ENCODE results near the gene SPATA1. TPM values are rescaled to one million over a fixed set of nuclear protein-coding genes. Genes with fewer than 3 reads are reported as not detected.
"Not testable (repeated sequence)": the region's sequence is repeated elsewhere in the genome, so short reads cannot be mapped to it uniquely, and the experiment has no call there.

SPATA1 gene
- total and polyA plus RNA-seq, 12 donors: 0.29 to 1.5 (median 0.71) TPM; not detected in 5

DNA sequence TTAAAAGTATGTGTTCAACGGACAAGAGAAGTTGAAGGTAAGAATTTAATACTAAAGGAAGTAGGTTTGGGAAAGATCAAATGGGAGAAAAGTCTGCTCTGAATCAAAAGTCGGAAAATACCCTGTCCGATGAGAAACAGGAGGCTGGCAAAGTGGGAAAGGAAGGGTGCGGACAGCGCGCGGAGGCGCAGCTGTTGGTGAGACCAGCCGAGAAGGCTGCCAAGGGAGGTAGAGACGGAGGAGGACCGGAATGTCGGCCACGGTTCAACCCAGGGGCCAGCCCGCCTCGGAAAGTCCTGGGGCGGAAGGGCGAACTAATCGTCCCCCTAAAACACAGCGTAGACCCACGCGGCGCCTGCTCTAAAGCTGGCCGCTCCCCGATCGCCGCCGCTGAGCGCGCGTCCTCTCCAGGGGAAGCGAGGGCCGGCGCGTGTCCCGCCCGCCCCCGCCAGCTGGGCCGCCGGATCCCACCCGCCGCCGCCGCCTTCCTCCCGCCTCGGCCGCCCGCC, 639 bp upstream of the SPATA1 start:
- WGBS, 4 donors: 0% methylated on average over 19 to 47 of the region's 47 CpGs
- peak in 6 of 7 donors; percentile 62 to 75 (median 68) for DNase-seq

DNA sequence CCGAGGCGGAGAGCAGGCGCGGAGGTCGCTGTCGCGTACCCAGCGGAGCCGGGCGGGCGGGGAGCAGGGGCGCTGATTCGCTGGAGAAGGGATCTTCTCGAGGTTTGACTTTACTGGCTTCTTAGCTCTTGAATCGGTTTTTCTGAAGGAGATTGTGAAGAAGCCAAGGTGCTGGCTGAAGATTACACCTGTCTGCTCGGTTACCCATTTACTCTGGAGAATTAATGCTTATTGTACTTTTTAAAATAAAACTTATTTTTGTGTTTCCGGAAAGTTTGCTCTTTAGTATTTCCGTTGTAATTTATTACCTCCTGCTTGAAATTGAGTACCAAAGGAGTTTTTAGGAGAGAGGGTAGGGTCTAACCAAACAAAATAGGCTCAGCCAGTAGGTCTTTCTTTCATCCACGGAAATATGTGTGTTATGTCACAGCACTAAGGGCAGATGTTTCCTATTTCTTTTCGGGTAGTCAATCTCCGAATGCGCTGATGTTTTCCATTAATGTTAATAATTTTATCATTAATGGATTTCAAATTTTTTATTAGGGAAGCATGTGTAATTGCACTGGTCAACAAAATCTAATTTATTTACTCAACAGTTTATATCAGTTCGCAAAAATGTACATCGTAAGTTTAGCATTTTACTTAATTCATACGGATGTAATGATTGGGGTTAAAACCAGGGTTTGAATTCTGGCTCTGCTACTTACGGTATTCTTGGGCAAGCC, 705 bp downstream of the SPATA1 start:
- intact Hi-C loops (cut with DNase I): loop anchor here in 1 of 2 donors (10.0 kb wide), 1 partner anchor 68 kb away; the partner anchor contains the start of gene CTBS
- no peaks in the 10 kb centered on the region for H3K36me3 ChIP-seq (replicated peaks in 1 of 2)
- WGBS, 4 donors: 14 to 21% (median 16%) methylated on average over 22 to 26 of the region's 26 CpGs
- H3K9me3 ChIP-seq (replicated peaks in 1 of 3): no peaks in the 10 kb centered on the region
- no peaks in the 10 kb centered on the region for H3K27me3 ChIP-seq
- TF ChIP-seq, protein P1, sequence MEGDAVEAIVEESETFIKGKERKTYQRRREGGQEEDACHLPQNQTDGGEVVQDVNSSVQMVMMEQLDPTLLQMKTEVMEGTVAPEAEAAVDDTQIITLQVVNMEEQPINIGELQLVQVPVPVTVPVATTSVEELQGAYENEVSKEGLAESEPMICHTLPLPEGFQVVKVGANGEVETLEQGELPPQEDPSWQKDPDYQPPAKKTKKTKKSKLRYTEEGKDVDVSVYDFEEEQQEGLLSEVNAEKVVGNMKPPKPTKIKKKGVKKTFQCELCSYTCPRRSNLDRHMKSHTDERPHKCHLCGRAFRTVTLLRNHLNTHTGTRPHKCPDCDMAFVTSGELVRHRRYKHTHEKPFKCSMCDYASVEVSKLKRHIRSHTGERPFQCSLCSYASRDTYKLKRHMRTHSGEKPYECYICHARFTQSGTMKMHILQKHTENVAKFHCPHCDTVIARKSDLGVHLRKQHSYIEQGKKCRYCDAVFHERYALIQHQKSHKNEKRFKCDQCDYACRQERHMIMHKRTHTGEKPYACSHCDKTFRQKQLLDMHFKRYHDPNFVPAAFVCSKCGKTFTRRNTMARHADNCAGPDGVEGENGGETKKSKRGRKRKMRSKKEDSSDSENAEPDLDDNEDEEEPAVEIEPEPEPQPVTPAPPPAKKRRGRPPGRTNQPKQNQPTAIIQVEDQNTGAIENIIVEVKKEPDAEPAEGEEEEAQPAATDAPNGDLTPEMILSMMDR (IDR thresholded peaks at IDR 0.05): no peak
- TF ChIP-seq POLR2A (IDR thresholded peaks at IDR 0.05): no peak
- H3K4me1 ChIP-seq (replicated peaks in 1 of 2): peaks cover 13 to 25% of the 10 kb centered on the region in 2 donors
- DNase-seq: no peak
- peak overlapping the region in 3 of 4 donors; percentile 4 to 82 (median 47) for H3K4me3 ChIP-seq
- peak overlapping the region; percentile 92 to 99 (median 94) for H3K27ac ChIP-seq

More for the DNA sequence above, 639 bp upstream of the SPATA1 start:
- no peaks in the 10 kb centered on the region for H3K27me3 ChIP-seq
- H3K36me3 ChIP-seq (replicated peaks in 1 of 2): peaks cover 0 to 4% of the 10 kb centered on the region in 2 donors
- TF ChIP-seq POLR2A (IDR thresholded peaks at IDR 0.05): no peak
- TF ChIP-seq, protein P1 (IDR thresholded peaks at IDR 0.05): no peak
- H3K9me3 ChIP-seq (replicated peaks in 1 of 3): no peaks in the 10 kb centered on the region
- H3K4me1 ChIP-seq (replicated peaks in 1 of 2): peaks cover 13 to 38% of the 10 kb centered on the region in 2 donors
- H3K27ac ChIP-seq: peak overlapping the region; percentile 92 to 99 (median 94)
- intact Hi-C loops (cut with DNase I): loop anchor here in 1 of 2 donors (10.0 kb wide), 1 partner anchor 69 kb away; the partner anchor contains the start of gene CTBS
- peak overlapping the region in 3 of 4 donors; percentile 47 to 82 (median 59) for H3K4me3 ChIP-seq

DNA sequence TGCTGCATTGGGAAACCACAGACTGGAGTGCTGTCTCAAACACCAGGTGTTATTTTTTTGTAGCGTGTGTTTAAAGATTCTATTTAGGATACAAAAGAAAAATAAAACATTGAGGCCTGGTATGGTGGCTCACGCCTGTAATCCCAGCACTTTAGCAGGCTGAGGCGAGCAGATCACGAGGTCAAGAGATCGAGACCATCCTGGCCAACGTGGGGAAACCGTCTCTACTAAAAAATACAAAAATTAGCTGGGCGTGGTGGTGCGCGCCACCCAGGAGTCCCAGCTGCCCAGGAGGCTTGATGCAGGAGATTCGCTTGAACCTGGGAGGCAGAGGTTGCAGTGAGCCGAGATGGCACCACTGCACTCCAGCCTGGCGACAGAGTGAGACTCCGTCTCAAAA, 1.7 kb downstream of the SPATA1 start:
- peaks cover 13 to 16% of the 10 kb centered on the region in 2 donors for H3K4me1 ChIP-seq (replicated peaks in 1 of 2)
- not testable (repeated sequence) for H3K27ac ChIP-seq; H3K4me3 ChIP-seq; H3K27me3 ChIP-seq; H3K9me3 ChIP-seq (replicated peaks in 1 of 3); DNase-seq; H3K36me3 ChIP-seq (replicated peaks in 1 of 2)
- intact Hi-C loops (cut with DNase I): loop anchor here in 1 of 2 donors (10.0 kb wide), 1 partner anchor 67 kb away; the partner anchor contains the start of gene CTBS
- 90 to 97% (median 95%) methylated on average over 14 of the region's 14 CpGs for WGBS, 4 donors

DNA sequence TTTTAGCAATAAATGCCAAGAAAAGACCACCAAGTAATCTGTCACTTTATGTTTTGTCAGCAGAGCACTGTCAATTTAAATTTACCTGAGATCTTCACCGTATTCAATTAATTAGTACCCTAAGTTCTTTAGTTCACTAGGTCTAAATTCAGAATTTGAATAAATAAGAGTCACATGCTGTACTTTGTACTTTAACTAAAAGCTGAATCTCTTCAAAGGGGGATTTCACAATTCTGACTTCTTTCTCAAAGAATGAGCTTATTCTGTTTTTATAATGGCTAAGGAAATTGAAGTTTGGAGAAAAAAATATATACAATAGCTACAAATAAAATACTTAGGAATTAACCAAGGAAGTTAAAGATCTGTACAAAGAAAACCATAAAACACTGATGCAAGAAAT, 2.3 kb downstream of the SPATA1 start:
- Histone ChIP-seq H3K36me3 (replicated peaks in 1 of 2) (no peaks in the 10 kb centered on the region), H3K4me1 (replicated peaks in 1 of 2) (peaks cover 13% of the 10 kb centered on the region in 2 donors), H3K4me3 (no peak overlapping the region), H3K9me3 (replicated peaks in 1 of 3) (no peaks in the 10 kb centered on the region), H3K27me3 (no peaks in the 10 kb centered on the region), H3K27ac (no peak overlapping the region)
- TF ChIP-seq, protein P1 (IDR thresholded peaks at IDR 0.05): no peak
- TF ChIP-seq POLR2A (IDR thresholded peaks at IDR 0.05): no peak
- no peak for DNase-seq
- WGBS, 4 donors: 94 to 100% (median 96%) methylated on average over 1 of the region's 1 CpG
- intact Hi-C loops (cut with DNase I): loop anchor here in 1 of 2 donors (10.0 kb wide), 1 partner anchor 66 kb away; the partner anchor contains the start of gene CTBS
